Femur (tissue), 1 donor: ENCODE measurements around the gene PIM3.
A peak's percentile ranks its signal among the peaks of the same experiment; 100 is the strongest.

Source experiments
- DNase-seq: peaks from one replicate; pipeline ENCODE4 v3.0.0-alpha.2; 2017

Gene PIM3

DNA sequence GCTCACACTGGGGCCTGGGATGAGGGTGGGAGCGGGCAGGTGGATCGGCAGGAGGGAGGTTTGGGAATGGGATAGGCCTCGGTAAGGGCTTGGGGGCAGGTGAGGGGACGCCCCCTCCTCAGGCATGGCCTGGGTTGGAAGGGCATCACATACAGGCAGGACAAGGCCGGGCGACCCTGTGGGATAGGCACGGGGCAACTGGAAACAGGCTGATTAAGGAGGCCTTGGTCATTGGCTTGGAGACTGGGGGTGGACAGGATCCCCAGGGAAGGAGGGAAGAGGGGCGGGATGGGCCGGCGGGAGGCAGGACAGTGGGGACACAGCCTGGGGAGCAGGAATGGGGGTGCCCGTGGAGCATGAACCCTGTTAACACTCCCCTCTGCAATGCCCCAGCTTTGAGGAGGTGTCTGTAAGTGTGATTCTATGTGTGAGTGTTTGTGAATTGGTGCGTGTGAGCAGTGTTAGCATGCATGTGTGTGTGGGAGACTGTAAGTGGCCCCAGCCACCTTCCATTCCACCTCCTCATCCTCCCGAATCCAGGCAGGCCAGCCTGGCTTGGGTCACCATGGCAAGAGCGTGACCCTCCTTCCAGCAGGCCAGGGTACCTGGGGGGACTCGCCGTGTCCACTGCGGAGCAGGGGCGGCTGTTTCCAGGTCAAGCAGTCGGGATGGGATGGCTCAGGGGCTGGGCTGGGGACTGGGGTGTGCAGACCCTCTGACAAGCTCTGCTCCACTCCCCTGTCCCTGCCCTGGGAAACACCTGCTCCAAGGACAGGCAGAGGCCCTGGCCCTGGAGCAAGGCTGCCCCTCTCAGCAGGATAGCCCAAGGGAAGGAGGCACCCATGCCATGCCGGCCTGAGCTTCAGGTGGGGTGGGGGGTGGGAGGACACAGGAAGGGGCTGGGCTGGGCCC, 3.4 kb upstream of the PIM3 start:
- DNase-seq, result no peak

DNA sequence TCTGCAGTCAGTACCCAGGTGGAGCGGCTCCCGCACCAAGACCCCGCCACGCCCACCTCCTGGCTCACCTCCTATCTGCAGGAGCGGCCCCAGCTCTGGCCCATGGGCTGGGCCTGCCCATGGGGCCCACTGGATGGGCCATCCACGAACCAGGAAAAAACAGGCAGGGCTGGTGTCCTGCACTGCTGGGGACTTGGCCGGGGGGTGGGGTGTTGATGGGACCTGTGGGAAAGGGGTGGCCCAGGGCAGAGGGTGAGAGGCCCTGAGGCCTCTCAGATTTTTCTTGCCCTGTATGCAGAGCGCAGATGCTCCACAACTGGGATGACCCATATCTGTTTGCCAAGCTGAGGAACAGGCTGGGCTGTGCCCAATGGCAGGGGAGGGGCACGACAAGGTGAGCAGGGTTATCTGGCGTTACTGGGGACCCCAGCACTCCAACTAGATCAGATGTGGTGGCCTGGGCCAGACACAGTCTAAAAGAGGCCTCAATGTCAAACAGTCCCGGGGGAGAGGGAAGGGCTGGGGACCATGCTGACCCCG, 2.7 kb upstream of the PIM3 start:
- DNase-seq, result peak; percentile 19

DNA sequence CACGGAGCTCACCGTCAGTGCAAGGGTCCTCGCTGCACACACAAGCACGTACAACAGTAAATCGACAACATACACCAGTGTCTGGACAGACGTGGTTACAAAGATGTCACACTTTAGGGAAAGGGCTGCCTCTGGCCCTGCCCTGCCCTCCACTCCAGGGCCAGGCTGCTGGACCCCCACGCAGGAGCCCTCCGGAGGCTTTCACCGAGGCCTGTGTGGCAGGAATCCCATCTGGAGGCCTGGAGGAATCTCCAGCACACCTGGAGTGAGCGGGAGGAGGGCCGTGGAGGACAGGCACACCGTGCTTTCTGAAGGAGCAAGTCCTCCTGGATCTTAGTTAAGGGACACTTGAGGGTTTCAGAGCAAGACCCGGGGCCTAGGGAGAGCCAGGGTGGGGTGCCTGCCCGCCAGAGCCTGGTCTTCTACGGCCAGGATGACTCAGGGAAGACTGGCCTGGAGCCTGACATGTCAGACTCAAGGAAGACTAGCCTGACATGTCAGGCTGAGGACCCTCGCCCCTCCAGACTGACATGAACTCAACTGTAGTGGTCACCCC, 2.1 kb upstream of the PIM3 start:
- peak; percentile 16 for DNase-seq

DNA sequence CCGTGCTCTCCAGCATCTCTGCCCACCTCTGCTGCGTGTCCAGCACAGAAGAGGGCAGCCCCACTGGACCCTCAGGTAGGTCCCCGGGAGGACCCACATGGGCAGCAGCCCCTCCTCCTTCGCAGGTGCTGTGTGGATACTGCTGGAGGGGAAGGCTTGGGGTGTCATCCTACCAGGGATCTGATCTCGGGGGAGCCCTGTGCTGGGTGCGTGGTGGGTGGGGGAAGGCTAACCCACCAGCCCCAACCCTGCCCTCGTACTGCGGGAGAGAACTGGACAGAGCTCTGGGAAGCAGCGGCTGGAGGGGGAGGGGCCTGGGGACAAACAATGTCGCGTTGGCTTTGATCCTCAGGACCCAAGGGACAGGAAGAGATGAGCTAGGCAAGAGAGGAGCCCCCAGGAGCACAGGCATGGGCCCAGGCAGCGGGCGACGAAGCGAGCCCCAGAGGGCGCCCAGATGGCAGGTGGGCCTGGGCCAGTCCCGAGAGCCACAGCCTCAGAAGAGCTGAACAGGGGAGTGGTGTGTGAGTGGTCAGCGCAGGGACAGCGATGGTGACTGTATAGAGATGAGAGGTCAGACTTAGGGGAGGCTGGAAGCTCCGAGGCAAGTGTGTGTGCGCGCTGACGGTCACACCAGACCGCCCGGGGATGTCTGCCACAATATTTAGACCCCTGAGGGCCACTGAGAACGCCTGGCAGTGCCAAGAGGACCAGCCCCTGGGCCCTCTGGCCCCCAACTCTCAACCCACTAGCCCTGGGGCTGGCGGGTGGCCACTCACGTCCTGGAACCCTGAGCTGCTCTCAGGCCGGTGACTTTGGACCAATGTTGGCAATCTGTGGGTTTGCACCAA, 1.4 kb upstream of the PIM3 start:
- peak; percentile 36 for DNase-seq

DNA sequence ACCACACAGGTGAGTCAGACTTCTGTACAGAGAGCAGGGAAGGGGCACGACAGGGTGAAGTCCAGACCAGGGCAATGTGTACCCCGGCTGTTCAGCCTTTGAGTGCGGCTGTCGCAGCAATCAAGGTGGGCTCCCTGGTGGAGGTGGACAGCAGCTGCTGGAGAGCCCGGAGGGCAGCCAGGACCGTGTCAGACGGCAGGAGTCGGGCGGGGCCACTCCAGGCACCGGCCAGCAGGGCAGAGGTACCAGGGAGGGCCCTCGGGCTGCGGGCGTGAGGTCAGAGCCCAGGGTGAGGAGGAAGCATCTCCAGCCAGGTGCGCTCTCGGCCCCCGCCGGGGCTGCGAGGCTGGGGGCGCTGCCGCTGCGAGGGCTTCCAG, 802 bp upstream of the PIM3 start:
- DNase-seq, result no peak

DNA sequence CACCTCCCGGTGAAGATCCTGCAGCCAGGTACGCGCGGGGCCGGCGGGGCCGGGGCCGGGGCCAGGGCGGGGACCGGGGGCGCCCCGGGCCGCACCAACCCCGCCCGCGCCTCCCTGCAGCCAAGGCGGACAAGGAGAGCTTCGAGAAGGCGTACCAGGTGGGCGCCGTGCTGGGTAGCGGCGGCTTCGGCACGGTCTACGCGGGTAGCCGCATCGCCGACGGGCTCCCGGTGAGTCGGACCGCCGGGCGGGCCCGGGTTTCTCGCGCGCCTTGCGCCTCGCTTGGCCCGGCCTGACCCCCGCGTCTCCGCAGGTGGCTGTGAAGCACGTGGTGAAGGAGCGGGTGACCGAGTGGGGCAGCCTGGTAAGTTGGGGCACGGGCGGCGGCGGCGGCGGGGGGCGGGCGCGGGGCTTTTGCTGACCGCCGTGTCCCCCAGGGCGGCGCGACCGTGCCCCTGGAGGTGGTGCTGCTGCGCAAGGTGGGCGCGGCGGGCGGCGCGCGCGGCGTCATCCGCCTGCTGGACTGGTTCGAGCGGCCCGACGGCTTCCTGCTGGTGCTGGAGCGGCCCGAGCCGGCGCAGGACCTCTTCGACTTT, 531 bp downstream of the PIM3 start:
- peak; percentile 52 for DNase-seq

DNA sequence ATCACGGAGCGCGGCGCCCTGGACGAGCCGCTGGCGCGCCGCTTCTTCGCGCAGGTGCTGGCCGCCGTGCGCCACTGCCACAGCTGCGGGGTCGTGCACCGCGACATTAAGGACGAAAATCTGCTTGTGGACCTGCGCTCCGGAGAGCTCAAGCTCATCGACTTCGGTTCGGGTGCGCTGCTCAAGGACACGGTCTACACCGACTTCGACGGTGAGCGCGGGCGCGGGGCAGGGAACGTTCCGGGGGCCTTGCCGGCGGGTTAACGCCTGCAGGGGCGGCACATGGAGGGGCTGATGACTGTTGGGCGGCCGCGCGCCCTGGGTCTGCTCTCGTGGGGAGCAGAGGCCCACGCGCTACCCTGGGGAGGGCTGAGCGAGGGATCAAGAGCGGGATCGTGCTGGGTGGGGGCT, 1.0 kb downstream of the PIM3 start:
- peak; percentile 49 for DNase-seq

DNA sequence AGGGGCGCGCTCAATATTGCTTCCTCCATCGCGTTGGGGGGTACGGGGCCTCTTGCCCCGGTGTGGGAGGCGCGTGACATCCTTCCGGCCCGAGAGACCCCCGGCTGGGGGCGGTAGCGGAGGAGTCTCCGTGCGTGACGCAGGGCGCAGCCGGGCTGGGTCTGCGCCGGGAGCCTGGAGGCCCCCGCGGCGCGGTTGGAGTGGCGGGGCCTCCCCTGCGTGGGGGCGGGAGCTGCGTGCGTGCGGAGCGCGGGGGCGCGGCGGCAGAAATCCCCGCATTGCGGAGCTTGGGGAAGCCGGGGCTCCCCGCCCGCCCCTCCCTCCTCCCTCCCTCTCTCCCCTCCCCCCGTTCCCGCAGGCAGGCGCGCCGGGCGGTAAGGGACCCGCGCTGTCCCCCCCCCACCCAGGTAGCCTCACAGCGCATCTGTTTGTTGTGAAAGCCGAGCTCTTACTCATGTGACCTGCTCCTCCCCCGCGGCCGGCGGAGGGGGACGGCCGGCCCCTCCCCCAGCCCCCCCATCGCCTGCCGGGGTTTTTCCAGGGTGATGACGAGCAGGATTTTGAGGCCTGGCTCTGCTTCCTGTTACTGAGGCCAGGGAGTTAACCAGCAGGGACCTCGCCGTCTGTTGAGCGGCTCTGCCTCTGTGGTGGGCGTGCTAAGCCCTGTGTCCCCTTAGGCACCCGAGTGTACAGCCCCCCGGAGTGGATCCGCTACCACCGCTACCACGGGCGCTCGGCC, 1.6 kb downstream of the PIM3 start:
- DNase-seq, result peak; percentile 90

DNA sequence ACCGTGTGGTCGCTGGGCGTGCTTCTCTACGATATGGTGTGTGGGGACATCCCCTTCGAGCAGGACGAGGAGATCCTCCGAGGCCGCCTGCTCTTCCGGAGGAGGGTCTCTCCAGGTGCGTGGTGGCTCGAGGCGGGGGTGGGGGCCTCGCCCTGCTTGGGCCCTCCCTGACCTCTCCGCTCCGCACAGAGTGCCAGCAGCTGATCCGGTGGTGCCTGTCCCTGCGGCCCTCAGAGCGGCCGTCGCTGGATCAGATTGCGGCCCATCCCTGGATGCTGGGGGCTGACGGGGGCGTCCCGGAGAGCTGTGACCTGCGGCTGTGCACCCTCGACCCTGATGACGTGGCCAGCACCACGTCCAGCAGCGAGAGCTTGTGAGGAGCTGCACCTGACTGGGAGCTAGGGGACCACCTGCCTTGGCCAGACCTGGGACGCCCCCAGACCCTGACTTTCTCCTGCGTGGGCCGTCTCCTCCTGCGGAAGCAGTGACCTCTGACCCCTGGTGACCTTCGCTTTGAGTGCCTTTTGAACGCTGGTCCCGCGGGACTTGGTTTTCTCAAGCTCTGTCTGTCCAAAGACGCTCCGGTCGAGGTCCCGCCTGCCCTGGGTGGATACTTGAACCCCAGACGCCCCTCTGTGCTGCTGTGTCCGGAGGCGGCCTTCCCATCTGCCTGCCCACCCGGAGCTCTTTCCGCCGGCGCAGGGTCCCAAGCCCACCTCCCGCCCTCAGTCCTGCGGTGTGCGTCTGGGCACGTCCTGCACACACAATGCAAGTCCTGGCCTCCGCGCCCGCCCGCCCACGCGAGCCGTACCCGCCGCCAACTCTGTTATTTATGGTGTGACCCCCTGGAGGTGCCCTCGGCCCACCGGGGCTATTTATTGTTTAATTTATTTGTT, 2.4 kb downstream of the PIM3 start:
- DNase-seq, result peak; percentile 45

DNA sequence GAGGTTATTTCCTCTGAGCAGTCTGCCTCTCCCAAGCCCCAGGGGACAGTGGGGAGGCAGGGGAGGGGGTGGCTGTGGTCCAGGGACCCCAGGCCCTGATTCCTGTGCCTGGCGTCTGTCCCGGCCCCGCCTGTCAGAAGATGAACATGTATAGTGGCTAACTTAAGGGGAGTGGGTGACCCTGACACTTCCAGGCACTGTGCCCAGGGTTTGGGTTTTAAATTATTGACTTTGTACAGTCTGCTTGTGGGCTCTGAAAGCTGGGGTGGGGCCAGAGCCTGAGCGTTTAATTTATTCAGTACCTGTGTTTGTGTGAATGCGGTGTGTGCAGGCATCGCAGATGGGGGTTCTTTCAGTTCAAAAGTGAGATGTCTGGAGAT, 3.1 kb downstream of the PIM3 start:
- DNase-seq, result no peak

DNA sequence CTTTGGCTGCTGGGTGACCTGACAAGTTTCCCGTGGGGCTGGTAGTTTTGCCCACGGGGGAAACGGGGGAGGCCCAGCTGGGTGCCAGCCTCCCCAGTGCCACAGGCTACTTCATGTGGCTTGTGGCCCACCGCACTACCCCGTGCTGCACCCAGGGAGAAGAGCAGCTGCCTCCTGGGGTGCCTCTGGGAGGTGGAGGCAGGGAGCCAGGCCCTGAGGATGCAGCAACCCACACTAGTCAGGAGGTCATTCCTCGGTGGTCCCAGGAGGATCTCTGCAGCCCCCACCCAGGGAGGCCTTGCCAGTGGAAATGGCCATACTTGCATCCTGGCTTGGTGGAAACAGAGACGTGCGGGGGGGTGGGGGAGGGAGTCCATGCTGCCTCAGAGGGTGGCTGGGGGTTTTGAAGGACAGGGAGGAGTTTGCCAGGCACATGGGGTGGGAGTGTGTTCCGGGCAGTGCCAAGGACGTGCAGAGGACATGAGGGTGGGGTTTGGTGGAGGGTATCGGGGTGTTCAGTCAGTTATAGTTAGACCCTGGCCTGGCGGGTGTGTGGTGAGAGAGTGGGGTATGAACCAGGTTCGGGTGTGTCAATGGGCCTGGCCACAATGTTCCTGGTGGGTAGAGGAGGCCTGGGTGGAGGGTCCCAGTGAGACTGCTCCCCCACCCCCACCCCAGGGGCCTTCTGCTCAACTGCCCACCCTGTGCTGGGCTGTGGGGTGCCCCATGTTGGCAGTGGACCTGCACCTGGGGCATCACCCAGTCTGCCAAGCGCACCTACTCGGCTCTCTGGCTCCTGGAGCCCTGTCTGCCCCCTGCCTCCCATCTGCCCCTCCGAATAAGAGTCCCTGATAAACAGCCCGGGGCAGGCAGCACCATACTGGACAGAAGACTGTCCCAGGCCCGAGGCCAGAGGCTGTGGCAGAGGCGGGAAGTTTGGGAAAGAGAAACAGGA, 3.8 kb downstream of the PIM3 start:
- peak; percentile 18 for DNase-seq

DNA sequence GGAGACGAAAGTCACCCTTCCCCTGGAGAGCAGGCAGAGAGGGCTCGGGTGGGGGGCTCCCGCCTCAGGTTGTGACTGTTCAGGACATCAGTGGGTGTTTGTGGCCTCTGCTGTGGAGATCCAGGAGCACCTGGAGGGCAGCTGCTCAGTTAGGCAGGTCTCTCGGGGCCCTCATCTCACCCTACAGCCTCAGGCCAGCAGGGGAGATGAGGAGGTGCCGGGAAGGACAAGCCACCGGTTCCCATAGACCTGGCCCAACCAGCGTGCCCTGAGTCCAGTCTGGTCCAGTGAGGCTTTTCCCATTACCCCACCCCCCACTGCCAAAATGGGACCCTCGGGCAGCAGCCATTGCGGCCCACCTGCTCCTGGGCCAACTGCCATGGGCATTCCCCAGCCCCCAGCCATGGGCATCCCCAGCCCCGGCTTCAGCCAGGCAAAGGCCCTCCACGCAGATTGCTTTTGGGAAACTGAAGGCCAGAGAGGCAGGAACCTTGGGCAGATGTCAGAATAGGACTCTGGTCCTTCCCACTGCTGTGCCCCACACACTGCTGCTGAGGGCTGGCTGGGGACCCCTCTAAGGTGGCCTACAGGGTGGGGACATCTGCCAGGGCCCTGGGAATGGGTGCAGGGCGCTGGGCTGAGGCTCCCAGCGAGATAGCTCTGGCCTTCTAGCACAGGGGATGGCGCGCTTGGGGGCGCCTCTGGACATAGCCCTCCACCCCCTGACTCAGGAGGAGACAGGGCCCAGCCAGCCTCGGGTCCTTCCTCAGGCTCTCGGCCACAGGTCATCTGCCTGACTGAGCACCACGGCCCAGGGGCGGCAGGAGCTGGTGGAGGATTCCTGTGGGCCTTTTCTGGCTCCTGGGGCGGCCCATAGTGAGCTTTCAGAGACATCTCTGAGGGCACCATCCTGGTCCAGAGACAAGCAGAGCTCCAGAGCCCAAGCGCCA, 4.8 kb downstream of the PIM3 start:
- peak; percentile 16 for DNase-seq

DNA sequence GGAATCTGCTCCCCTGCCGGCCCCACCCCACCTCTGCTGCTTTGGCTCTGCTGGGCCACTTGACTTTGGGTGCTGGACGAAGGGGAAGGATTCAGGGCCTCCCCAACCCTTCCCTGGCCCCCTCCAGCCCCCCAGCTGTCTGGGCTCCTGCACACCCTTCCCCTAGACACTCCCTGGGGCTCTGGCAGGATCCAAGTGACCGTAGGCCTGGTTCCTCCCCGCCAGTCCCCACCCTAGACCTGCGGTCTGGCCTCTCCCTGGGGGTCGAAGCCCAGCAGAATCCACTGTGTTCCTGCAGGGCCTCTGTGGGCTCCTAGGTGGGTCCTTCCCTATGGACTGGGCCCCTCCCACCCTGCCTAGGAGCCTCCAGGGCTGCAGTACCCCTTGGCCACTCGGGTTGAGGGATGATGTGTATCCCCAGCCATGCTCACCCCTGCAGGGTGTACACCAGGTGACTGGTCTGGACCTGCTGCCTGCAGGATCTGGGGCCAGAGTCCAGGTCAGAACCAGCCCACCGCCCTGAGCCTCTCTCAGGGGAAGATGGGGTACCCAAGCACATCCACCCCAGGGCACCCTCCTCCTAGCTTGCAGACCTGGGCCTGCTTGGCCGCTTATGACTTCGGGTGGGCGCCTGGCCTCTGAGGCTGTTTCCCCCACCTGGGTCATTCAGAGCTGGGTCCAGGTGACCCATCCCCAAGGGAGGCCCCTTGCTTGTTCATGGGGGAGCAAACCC, 5.6 kb downstream of the PIM3 start:
- peak; percentile 19 for DNase-seq

DNA sequence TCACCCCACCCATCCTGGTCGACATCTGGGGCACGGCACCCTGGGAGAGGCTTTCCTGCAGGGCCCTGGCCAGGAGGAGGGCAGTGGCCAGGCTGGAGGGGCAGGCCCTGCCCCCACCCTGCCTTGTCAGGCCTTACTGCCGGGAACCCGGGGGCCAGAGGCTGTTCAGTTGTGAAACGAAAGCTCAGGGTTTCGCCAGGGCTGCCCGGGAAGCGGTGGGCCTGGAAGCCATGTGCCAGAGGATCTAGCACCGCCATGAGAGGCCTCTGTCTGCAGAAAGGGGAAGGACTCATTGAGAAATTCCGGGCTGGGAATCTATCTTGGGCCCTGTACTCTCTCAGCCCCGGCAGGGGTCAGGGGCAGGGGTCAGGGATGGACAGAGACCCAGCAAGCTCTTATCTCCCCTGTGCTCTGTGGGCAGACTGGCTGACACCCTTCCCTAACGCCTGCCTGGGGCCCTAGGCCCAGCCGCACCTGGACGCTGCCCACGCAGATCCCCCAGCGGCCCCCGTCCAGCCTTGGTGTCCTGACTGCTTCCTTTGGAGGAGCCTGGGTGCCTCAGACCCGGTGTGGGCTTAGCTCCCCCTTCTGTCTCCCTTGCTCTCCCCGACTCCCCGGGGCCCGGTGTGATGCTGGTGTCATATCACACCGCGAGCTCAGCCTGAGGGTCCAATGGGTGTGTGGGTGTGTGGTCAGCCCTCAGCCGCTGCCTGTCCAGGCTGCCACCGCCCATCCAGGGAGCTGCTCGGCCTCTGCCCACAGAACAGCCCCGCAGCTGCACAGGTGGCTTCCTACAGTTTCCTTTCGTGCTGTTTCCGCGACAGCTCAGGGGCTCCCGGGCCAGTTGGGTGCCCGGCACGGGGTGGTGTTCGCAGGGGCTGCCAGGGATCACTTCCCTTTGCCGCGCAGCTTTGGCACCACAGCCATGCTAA, 6.5 kb downstream of the PIM3 start:
- DNase-seq, result peak; percentile 68

DNA sequence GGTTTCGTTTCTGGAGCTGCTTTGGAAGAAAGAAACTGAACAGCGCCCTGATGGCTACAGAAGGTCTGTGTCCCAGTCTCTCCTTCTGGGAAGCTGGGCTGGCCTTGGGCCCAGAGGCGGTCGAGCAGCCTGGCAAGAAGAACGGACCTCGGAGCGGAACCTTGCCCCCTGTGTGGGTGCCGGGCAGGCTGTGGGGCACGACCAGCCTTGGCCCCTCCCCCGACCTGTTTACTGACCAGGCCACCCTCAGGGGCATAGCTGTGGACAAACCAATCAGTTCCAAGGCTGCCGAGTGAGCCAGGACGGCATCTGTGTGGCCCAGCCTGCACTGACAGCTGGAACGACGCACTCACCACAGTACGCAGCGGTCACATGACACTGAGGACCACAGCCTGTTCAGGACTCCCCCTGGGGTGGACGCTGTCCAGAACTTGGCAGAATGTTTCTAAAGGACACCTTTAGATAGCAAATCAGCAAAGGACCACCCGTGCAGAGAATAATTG, 7.2 kb downstream of the PIM3 start:
- peak; percentile 59 for DNase-seq

DNA sequence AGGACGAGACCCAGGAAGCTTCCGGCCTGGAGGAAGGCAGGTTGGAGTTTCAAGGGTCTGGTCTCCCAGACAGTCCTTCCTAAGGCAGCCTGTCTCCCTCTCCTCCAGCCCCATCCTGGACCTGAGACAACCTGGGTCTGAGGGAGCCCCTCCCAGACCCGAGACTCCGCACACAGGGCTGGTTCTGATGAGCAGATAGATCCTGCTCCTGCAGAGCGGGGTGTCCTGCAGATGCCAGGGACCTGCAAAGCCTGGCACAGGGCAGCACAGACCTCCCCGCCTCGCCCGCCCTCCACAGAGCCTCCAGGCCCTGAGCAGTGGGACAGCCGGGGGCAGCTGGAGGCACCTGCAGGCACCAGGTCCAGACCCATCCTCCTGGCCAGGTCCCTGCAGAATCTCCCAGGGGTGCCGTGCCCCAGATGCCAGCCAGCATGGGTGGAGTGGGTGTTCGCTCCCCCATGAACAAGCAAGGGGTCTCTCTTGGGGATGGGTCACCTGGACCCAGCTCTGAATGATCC, 7.8 kb downstream of the PIM3 start:
- peak; percentile 21 for DNase-seq
